ENCODE data around the gene ANO10.

DNA sequence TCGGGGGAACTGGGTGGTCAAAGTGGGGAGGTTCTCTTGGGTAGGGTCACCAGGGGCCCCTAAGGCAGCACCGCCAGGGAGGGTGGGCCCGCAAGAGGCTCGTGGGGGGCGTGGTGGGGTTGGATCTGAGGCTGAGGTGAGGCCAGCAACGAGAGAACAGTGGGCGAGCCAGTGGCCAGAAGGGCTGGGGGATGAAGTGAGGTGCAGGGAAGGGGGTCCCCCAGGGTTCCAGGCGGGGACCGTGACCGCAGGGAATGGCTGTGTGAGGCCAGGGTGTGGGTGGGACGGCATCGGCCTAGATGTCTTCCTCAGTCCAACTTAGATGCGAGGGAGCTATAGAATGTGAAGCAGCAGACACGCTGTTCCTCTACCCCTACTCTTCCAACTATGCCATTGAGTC lies 257.3 kb downstream of the ANO10 start:
- TF ChIP-seq POLR2A (IDR thresholded peaks at IDR 0.05; ENCODE audit: low read depth, low read length): no peak
- no peak for TF ChIP-seq POLR2AphosphoS5 (IDR thresholded peaks at IDR 0.05; ENCODE audit: low read depth, low read length)
